Mucosa of rectum (tissue), 2 donors: ENCODE results near the gene CALN1.
"Not testable (repeated sequence)": the region's sequence is repeated elsewhere in the genome, so short reads cannot be mapped to it uniquely, and the experiment has no call there.

Experiments used
- H3K27ac ChIP-seq, 2 donors: one replicate each; pipeline ENCODE4 v1.7.0; 2013; ENCODE audit warnings: inconsistent platforms in 2 of 2, low read depth in 2 of 2, low read length in 2 of 2
- H3K27me3 ChIP-seq, 2 donors: one replicate each; pipeline ENCODE4 v1.7.0; 2013; ENCODE audit warnings: low read length in 2 of 2; ENCODE audit not compliant: control insufficient read depth in 2 of 2, insufficient read depth in 2 of 2
- H3K36me3 ChIP-seq, 2 donors: one replicate each; pipeline ENCODE4 v1.7.0; 2013; ENCODE audit warnings: low read length in 2 of 2; ENCODE audit not compliant: control insufficient read depth in 2 of 2, insufficient read depth in 2 of 2
- H3K4me1 ChIP-seq, 2 donors: one replicate each; pipeline ENCODE4 v1.7.0; 2013; ENCODE audit warnings: low read length in 2 of 2, mild to moderate bottlenecking in 1 of 2; ENCODE audit not compliant: control insufficient read depth in 2 of 2, insufficient read depth in 2 of 2
- H3K4me3 ChIP-seq, 2 donors: one replicate each; pipeline ENCODE4 v1.7.0; 2013; ENCODE audit warnings: low read length in 2 of 2
- H3K9ac ChIP-seq, 2 donors: one replicate each; pipeline ENCODE4 v1.7.0; 2013; ENCODE audit warnings: low read length in 2 of 2, low read depth in 1 of 2, mild to moderate bottlenecking in 1 of 2
- H3K9me3 ChIP-seq, 2 donors: one replicate each; pipeline ENCODE4 v1.7.0; 2013; ENCODE audit warnings: low read length in 2 of 2; ENCODE audit not compliant: control insufficient read depth in 2 of 2
- donor health status: healthy.
- donor health status: Normal muscosa, but diverticular disease.

The CALN1 gene

DNA sequence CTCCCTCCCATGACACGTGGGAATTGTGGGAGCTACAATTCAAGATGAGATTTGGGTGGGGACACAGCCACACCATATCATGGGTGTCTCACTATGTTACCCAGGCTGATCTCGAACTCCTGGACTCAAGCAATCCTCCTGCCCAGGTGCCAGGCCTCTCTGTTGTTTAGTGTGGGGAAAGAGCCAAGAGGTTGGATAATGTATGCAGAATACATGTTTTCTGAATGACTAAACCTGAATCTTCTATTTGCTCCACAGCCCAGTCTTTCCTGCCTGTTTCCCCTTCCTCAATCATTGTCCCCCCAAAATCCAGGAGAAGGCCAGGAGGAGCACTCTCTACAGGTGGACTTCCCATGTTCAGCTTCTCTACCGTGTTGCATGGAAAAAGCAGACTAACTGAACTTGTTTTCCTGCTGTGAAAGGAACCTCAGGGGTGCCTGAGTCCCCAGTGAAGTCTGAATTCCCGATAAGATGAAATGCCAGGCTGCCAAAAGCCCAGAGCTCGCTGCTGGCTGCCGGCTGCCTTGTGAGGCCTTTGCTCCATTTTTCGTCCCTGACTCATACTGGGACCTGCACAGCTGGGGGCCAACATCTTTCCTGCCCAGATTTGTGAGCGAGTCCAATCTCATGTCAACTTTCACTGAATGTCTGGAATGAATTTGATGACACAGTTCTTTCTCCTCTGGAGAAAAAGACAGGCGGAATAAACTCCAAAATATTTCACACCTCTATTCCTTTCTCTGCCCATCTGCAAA is 588.0 kb downstream of the CALN1 start:
- Histone ChIP-seq H3K4me1 (no peaks in the 10 kb centered on the region), H3K27ac (no peak overlapping the region), H3K36me3 (no peaks in the 10 kb centered on the region), H3K4me3 (no peak overlapping the region), H3K27me3 (no peaks in the 10 kb centered on the region), H3K9ac (no peak overlapping the region), H3K9me3 (peaks cover 0 to 3% of the 10 kb centered on the region in 2 donors)

DNA sequence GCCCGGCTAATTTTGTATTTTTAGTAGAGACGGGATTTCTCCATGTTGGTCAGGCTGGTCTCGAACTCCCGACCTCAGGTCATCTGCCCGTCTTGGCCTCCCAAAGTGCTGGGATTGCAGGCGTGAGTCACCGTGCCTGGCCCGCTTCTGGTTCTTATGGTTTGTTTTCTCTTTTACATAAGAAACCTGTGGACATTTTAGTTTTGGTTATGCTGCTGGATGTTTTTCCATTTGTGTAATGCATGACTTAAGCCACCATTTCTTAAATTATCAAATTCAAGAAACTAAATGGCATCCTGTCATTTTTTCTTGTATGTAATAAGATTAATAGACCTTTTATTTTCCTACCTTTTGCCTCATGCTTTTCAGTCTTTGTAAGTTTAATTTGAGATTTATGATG is 589.7 kb downstream of the CALN1 start:
- H3K4me1 ChIP-seq, H3K27ac ChIP-seq, H3K27me3 ChIP-seq, H3K4me3 ChIP-seq, H3K36me3 ChIP-seq, H3K9me3 ChIP-seq, H3K9ac ChIP-seq: not testable (repeated sequence)

DNA sequence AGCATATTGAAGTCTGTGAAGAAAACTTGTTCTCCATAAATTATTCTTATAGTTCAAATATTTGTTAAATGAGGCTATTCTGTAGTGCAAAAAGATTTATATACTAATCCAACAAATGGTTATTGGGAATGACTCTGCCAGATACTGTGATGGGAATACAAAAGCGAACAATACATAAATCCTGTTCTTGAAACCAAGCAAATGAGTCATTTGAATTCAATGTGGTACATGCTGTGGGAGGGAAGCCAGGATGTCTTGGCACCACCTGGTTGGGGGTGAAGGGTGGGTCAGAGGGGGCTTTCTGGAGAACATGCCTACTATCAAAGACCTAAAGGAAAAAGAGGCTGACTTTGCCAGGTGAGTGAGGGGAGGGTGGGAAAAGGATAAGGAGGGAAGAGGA is 594.2 kb downstream of the CALN1 start:
- Histone ChIP-seq H3K4me1 (no peaks in the 10 kb centered on the region), H3K27ac (no peak overlapping the region), H3K27me3 (no peaks in the 10 kb centered on the region), H3K36me3 (no peaks in the 10 kb centered on the region), H3K4me3 (no peak overlapping the region), H3K9ac (no peak overlapping the region), H3K9me3 (peaks cover 0 to 3% of the 10 kb centered on the region in 2 donors)

DNA sequence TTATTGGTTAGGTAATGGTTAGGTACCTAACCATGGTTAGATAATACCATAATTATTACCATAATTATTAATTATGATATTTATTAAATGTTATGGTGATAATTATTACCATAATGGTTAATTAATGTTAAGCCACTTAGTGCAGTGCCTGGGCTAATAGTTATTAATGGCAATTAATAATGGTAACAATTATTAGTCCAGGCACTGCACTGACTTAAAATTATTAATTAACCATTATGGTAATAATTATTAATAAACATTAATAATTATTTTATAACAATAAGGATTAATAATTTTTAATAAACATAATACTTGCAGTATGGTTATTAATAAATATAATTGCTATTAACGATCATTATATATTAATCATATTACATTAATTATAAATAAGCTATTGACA is 604.0 kb downstream of the CALN1 start:
- H3K27me3 ChIP-seq: no peaks in the 10 kb centered on the region
- H3K9ac ChIP-seq: no peak overlapping the region
- no peak overlapping the region for H3K4me3 ChIP-seq
- H3K4me1 ChIP-seq: no peaks in the 10 kb centered on the region
- no peak overlapping the region for H3K27ac ChIP-seq
- no peaks in the 10 kb centered on the region for H3K36me3 ChIP-seq
- H3K9me3 ChIP-seq: peaks cover 0 to 2% of the 10 kb centered on the region in 2 donors

DNA sequence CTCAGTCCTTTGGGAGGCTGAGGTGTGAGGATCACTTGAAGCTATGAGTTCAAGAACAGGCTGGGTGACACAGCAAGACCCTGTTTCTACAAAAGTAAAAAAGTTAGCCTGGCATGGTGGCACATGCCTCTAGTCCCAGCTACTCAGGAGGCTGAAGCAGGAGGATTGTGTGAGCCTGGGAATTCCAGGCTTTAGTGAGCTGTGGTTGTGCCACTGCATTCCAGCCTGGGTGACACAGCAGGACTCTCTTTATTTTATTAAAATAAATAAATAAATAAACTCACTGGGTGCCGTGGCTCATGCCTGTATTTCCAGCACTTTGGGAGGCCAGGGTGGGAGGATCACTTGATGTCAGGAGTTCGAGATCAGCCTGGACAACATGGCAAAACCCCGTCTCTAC is 607.9 kb downstream of the CALN1 start:
- H3K27ac ChIP-seq: no peak overlapping the region
- H3K9me3 ChIP-seq: peaks cover 0 to 2% of the 10 kb centered on the region in 2 donors
- H3K27me3 ChIP-seq: no peaks in the 10 kb centered on the region
- H3K4me3 ChIP-seq: no peak overlapping the region
- no peaks in the 10 kb centered on the region for H3K4me1 ChIP-seq
- no peak overlapping the region for H3K9ac ChIP-seq
- no peaks in the 10 kb centered on the region for H3K36me3 ChIP-seq

DNA sequence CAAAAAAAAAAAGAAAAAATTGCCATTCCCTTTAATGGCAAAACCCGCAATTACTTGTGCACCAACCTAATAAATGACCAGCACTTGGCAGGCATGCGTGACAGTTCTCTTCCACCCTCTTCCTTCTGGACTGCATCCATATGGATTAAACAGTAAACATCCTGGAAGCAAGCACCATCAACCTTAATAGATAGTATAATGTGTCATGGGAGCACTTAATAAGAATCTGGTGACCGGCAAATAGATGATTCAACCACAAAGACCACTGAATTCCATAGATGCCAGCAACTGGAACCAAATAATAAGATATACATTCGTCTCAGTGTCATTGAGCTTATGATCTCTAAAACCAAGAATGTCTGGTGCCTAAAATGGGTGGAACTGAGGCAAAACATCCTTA is 610.2 kb downstream of the CALN1 start:
- Histone ChIP-seq H3K4me3 (no peak overlapping the region), H3K9me3 (peaks cover 0 to 2% of the 10 kb centered on the region in 2 donors), H3K36me3 (no peaks in the 10 kb centered on the region), H3K27me3 (no peaks in the 10 kb centered on the region), H3K9ac (no peak overlapping the region), H3K27ac (no peak overlapping the region), H3K4me1 (no peaks in the 10 kb centered on the region)

DNA sequence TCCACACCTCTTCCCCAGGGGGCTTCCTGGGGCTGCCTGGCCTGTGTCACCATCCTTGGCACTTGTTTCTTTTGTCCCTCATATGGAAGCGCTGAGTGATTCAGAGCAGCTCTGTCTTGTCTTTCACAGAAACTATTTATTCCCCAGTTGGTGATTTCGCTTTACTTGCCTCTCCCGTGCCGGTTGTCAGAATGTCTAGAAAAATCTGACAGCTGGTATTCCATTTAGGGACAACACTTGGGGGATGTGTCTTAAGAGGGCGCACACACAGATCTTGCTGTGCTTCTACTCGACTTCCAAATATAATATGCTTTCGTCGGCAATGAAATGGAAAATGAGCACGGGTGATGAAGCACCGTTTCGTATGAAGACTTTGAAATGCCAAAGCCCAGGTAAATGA is 611.8 kb downstream of the CALN1 start:
- H3K9me3 ChIP-seq: no peaks in the 10 kb centered on the region
- H3K4me3 ChIP-seq: no peak overlapping the region
- no peaks in the 10 kb centered on the region for H3K36me3 ChIP-seq
- H3K9ac ChIP-seq: no peak overlapping the region
- H3K27ac ChIP-seq: no peak overlapping the region
- H3K27me3 ChIP-seq: no peaks in the 10 kb centered on the region
- H3K4me1 ChIP-seq: no peaks in the 10 kb centered on the region

DNA sequence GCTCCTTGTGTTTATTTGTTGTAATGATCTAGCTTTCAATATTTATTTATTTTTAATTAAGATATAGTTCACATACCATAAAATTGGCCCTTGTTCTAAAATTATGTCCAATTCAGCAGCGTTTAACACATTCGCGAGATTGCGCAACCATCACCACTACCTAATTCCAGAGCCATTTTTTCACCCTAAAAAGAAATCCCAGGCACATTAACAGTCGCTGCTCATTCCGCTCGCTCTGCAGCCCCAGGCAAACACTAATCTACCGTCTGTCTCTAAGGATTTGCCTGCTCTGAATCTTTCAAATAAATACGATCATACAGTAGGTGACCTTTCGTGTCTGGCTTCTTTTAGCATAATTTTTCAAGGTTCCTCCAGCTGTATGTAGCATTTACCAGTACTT is 616.7 kb downstream of the CALN1 start:
- H3K27me3 ChIP-seq: no peaks in the 10 kb centered on the region
- no peak overlapping the region for H3K27ac ChIP-seq
- no peak overlapping the region for H3K9ac ChIP-seq
- no peaks in the 10 kb centered on the region for H3K4me1 ChIP-seq
- no peaks in the 10 kb centered on the region for H3K9me3 ChIP-seq
- H3K36me3 ChIP-seq: no peaks in the 10 kb centered on the region
- no peak overlapping the region for H3K4me3 ChIP-seq

DNA sequence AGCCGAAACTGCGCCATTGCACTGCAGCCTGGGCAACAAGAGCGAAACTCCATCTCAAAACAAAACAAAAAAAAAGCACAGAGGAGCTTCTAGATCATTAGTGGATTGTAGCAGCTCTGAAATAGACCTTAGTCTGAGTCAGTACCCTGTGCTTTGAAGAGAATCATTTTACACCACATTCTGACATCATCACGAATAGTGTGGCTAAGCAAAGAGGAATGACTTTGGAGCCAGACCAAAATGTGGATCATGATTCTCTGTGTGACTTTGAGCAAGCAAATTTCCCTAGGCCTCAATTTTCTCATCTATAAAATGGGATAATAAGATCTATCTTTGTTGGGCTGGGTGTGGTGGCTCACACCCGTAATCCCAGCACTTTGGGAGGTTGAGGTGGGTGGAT is 618.9 kb downstream of the CALN1 start:
- Histone ChIP-seq H3K9ac (no peak overlapping the region), H3K36me3 (no peaks in the 10 kb centered on the region), H3K4me1 (no peaks in the 10 kb centered on the region), H3K9me3 (no peaks in the 10 kb centered on the region), H3K27ac (no peak overlapping the region), H3K4me3 (no peak overlapping the region), H3K27me3 (no peaks in the 10 kb centered on the region)

DNA sequence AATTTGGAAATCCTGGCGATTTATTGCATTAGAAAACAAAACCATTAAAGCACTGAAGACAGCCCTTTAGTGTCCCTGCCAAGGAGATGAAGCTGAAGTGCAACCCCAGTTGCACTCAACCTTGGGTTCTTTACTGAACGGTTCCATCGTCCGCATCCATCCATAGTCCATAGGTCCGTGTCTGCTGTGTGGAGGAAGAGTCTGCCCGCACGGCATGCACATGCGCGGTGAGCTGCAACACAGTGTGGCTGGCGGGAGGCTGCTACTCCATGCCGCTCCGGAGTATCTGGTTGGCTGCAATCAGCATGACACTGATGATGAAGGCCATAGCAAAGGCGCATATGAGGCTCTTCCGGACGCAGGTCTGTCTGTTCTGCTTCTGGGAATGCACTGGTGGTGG is 624.6 kb downstream of the CALN1 start:
- Histone ChIP-seq H3K4me1 (no peaks in the 10 kb centered on the region), H3K27ac (no peak overlapping the region), H3K36me3 (no peaks in the 10 kb centered on the region), H3K9ac (no peak overlapping the region), H3K27me3 (no peaks in the 10 kb centered on the region), H3K9me3 (peaks cover 0 to 12% of the 10 kb centered on the region in 2 donors), H3K4me3 (no peak overlapping the region)

DNA sequence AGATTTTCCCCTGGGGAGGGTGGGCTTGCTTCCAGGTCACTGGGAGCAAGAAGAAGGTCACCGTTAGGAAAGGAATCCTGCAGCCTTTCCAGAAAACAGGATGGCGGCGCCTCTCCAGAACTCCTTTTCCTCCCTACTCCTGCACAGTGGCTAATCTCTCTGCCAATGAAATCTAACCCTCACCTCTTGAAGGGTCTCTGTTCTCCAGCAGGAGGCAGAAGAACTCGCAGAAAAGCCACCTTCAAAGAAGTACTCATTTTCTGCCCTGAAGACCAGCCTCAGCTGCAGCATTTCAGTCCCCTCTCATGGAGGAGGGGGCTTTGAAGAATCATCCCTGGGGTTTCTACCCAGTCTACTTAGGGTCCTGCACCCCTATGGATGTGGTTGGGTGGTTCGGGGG is 626.9 kb downstream of the CALN1 start:
- no peaks in the 10 kb centered on the region for H3K36me3 ChIP-seq
- peaks cover 0 to 12% of the 10 kb centered on the region in 2 donors for H3K9me3 ChIP-seq
- H3K4me1 ChIP-seq: no peaks in the 10 kb centered on the region
- no peak overlapping the region for H3K9ac ChIP-seq
- no peaks in the 10 kb centered on the region for H3K27me3 ChIP-seq
- H3K4me3 ChIP-seq: no peak overlapping the region
- no peak overlapping the region for H3K27ac ChIP-seq
